Mucosa of rectum (tissue), 2 donors: ENCODE measurements around the gene EDN3.
A peak's percentile ranks its signal among the peaks of the same experiment; 100 is the strongest.
"Not testable (repeated sequence)": the region's sequence is repeated elsewhere in the genome, so short reads cannot be mapped to it uniquely, and the experiment has no call there.

Experiments used
- H3K27ac ChIP-seq, 2 donors: one replicate each; pipeline ENCODE4 v1.7.0; 2013; ENCODE audit warnings: inconsistent platforms in 2 of 2, low read depth in 2 of 2, low read length in 2 of 2
- H3K27me3 ChIP-seq, 2 donors: one replicate each; pipeline ENCODE4 v1.7.0; 2013; ENCODE audit warnings: low read length in 2 of 2; ENCODE audit not compliant: control insufficient read depth in 2 of 2, insufficient read depth in 2 of 2
- H3K36me3 ChIP-seq, 2 donors: one replicate each; pipeline ENCODE4 v1.7.0; 2013; ENCODE audit warnings: low read length in 2 of 2; ENCODE audit not compliant: control insufficient read depth in 2 of 2, insufficient read depth in 2 of 2
- H3K4me1 ChIP-seq, 2 donors: one replicate each; pipeline ENCODE4 v1.7.0; 2013; ENCODE audit warnings: low read length in 2 of 2, mild to moderate bottlenecking in 1 of 2; ENCODE audit not compliant: control insufficient read depth in 2 of 2, insufficient read depth in 2 of 2
- H3K4me3 ChIP-seq, 2 donors: one replicate each; pipeline ENCODE4 v1.7.0; 2013; ENCODE audit warnings: low read length in 2 of 2
- H3K9ac ChIP-seq, 2 donors: one replicate each; pipeline ENCODE4 v1.7.0; 2013; ENCODE audit warnings: low read length in 2 of 2, low read depth in 1 of 2, mild to moderate bottlenecking in 1 of 2
- H3K9me3 ChIP-seq, 2 donors: one replicate each; pipeline ENCODE4 v1.7.0; 2013; ENCODE audit warnings: low read length in 2 of 2; ENCODE audit not compliant: control insufficient read depth in 2 of 2
- donor health status: healthy.
- donor health status: Normal muscosa, but diverticular disease.

Gene EDN3

DNA sequence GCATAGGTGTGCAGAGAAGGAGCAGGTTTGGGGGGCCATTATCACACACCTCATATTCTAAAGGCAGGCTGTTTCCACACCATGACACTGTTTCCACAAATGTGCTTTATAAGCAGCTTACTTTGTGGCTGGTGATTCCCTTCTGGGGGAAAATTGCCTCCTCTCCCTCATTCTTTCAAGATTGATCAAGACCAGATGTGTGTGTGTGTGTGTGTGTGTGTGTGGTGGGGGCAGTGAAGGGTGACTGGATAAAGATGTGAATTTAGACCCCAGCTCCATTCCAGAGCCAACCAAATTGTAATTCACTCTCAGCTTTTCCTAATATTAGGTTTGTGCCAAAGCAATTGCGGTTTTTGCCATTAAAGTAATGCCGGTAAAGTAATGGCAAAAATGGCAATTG is 45.6 kb downstream of the EDN3 start:
- Histone ChIP-seq H3K9ac (no peak overlapping the region), H3K27ac (no peak overlapping the region), H3K27me3 (no peaks in the 10 kb centered on the region), H3K36me3 (no peaks in the 10 kb centered on the region), H3K4me3 (no peak overlapping the region), H3K4me1 (peaks cover 13 to 15% of the 10 kb centered on the region in 2 donors), H3K9me3 (no peaks in the 10 kb centered on the region)

DNA sequence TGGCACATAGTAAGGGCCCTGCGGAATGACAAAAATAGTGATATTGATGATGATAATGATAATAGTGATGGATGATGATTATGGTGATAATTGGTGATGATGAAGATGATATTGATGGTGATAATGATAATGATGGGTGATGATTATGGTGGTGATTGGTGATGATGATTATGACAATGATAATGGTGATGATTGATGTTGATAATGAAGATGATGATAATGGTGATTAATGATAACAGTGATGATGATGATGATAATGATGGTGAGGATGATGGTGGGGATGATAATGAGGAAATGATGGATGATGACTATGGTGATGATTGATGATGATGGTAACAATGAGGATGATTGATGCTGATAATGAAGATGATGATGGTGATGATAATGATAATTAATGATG is 48.9 kb downstream of the EDN3 start:
- H3K4me1 ChIP-seq, result no peaks in the 10 kb centered on the region
- no peak overlapping the region for H3K4me3 ChIP-seq
- H3K27me3 ChIP-seq, result no peaks in the 10 kb centered on the region
- no peak overlapping the region for H3K27ac ChIP-seq
- H3K9me3 ChIP-seq, result no peaks in the 10 kb centered on the region
- H3K36me3 ChIP-seq, result no peaks in the 10 kb centered on the region
- no peak overlapping the region for H3K9ac ChIP-seq

DNA sequence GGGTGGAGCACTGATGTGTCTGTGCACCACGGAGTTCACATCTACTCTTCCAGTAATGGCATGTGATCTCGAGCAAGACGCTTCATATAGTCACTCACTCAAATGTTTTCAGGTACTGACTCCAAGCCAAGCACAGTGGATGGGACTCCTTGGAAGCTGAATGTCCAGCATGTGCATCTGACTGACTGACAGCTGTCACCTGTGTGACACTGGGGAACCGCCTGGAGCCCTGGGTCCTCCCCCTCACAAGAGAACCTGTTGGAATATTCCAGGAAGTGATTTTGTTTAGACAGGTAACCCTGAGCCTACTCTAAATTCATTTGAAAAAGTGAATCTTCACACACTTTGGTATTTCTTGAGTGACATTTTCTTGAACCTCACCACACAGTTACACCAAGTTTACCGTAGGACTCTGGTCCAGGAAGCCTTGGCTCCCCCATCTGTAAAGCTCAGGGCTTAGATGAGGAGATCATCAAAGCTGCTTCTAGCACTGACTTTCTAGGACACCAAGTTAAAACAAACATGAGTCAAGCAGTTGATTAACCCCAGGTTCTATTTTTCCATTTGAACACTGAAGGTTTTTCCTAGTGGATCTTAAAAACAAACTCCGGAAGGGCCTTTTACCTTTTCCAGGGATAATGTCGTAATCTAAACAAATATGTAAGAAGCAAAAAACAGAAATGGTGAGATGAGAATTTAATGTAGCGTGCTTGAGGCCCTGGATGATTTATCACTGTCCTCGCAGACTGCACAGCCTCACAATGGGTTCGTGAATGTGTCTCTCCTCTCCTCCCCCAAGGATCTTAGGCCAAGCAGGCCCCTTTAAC is 50.1 kb downstream of the EDN3 start:
- Histone ChIP-seq H3K9ac (no peak overlapping the region), H3K36me3 (no peaks in the 10 kb centered on the region), H3K4me1 (no peaks in the 10 kb centered on the region), H3K27me3 (no peaks in the 10 kb centered on the region), H3K4me3 (no peak overlapping the region), H3K9me3 (no peaks in the 10 kb centered on the region), H3K27ac (peak overlapping the region in 1 of 2 donors; percentile 19)

DNA sequence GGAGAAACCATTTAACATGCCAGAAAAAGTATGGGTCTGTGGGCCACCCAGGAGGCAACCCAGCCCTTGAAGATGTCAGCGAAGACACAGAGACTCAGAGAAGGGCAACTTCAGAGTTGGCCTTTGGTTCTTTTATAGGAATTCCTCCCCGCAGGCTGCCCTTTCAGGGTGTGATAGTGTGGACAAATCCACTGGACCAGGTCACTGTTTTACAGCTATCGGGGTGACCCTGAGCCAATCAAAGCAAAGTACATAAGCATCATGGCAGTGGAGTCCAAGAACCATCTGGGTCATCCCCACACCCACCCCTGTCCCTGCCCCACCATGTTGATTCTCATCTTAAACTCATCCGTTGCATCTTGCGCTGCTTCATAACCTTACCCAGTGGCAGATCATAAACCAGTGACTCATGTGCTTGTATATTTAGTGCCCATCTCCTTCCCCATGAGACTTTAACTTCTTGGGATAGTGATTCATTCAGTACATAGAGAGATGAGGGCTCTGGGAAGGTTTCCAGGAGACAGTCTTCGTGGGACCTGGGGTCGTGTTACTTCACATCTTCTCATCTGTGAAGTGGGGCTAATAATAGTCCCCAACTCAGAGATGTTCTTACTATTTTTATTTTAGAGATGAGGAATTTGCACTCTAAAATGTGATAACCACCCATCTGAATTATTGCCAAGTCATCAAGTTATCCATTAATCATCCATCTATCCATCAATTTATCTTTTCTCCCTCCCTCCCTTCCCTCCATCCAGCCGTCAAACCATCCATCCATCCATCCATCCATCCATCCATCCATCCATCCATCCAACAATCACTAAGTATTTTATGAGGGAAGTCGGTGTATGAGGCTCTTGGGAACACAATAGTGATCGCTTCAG is 51.0 kb downstream of the EDN3 start:
- Histone ChIP-seq H3K9me3 (no peaks in the 10 kb centered on the region), H3K4me1 (no peaks in the 10 kb centered on the region), H3K9ac (no peak overlapping the region), H3K4me3 (no peak overlapping the region), H3K27ac (peak overlapping the region; percentile 15 to 19), H3K36me3 (no peaks in the 10 kb centered on the region), H3K27me3 (no peaks in the 10 kb centered on the region)

DNA sequence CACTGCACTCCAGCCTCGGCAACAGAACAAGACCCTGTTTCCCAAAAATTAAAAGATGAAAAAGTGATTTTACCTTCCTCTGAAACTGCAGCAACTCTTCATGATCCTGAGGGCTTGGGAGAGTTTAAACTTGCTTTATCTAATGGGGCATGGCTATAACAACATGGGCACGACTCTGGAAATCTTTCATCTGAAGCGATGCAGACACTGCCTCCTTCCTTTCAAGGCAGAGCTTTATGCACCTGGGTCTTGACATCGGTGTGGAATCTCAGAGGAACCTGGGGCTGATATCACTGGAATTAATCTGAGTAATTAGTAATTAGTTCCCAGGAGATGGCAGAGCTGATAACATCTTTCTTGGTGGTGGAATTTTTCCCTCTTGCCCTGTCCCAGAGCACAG is 52.1 kb downstream of the EDN3 start:
- H3K9ac ChIP-seq, result no peak overlapping the region
- H3K4me3 ChIP-seq, result no peak overlapping the region
- no peak overlapping the region for H3K27ac ChIP-seq
- H3K36me3 ChIP-seq, result no peaks in the 10 kb centered on the region
- H3K9me3 ChIP-seq, result no peaks in the 10 kb centered on the region
- H3K4me1 ChIP-seq, result no peaks in the 10 kb centered on the region
- H3K27me3 ChIP-seq, result no peaks in the 10 kb centered on the region

DNA sequence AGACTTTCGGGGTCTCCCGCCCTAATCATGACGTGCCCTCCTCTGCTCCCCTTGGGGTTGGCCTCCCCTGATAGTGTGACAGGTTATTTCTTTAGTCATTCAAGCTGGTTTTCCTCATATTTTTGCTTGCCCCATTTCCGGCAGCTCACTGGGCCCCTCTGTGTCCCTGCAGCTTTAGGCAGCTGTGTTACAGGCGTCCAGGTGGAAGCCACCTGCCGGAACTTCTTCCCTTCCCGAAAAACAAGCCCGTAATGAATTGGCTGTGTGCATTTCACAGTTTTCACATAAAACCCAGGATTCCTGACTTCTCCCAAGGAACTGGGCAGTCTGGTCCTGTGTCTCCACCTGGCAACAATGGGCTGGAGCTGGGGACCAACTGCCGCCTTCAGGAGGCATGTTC is 52.6 kb downstream of the EDN3 start:
- no peaks in the 10 kb centered on the region for H3K36me3 ChIP-seq
- H3K4me3 ChIP-seq, result no peak overlapping the region
- no peak overlapping the region for H3K9ac ChIP-seq
- H3K9me3 ChIP-seq, result no peaks in the 10 kb centered on the region
- H3K27me3 ChIP-seq, result no peaks in the 10 kb centered on the region
- no peak overlapping the region for H3K27ac ChIP-seq
- no peaks in the 10 kb centered on the region for H3K4me1 ChIP-seq

DNA sequence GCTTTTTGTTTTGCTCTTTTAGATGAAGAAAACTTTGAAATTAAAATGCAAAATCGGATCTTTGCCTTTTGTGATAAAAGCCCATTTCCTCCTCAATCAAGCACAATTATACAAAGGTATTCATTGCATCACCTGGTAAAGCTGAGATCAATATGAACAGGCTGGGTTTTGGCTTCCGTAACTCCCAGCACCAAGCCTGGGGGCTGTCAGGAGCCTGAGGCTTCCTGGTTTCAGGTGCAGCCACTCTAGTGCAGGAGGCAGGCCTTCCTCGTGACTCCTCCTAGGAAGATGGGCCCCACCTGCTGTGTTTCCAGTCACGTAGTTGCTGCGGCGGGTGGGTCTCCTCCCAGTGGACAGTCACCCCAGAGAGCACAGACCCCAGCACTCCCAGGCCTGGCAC is 54.0 kb downstream of the EDN3 start:
- no peaks in the 10 kb centered on the region for H3K27me3 ChIP-seq
- H3K4me1 ChIP-seq, result no peaks in the 10 kb centered on the region

DNA sequence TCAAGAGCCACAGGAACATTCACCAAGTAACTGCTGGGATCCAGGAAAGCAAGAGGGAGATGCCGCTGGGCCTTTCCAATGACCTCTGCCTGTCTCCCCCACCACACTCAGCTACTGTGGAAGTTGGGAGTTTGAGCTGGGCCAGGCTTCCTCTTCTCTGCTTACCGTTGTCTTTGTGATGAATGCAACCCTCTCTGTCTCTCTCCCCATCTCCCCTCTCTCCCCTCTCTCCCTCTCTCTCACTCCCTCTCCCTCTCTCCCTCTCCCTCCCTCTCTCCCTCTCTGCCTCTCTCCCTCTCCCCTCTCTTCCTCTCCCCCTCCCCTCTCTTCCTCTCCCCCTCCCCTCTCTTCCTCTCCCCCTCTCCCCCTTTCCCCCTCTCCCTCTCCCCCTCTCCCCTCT is 54.8 kb downstream of the EDN3 start:
- H3K27me3 ChIP-seq, result no peaks in the 10 kb centered on the region
- no peaks in the 10 kb centered on the region for H3K4me1 ChIP-seq
- no peaks in the 10 kb centered on the region for H3K9me3 ChIP-seq
- no peak overlapping the region for H3K27ac ChIP-seq
- H3K4me3 ChIP-seq, result no peak overlapping the region
- H3K36me3 ChIP-seq, result no peaks in the 10 kb centered on the region
- no peak overlapping the region for H3K9ac ChIP-seq

More for the DNA sequence above, 54.0 kb downstream of the EDN3 start:
- H3K4me3 ChIP-seq, result no peak overlapping the region
- H3K9me3 ChIP-seq, result no peaks in the 10 kb centered on the region
- H3K27ac ChIP-seq, result no peak overlapping the region
- H3K9ac ChIP-seq, result no peak overlapping the region
- H3K36me3 ChIP-seq, result no peaks in the 10 kb centered on the region

DNA sequence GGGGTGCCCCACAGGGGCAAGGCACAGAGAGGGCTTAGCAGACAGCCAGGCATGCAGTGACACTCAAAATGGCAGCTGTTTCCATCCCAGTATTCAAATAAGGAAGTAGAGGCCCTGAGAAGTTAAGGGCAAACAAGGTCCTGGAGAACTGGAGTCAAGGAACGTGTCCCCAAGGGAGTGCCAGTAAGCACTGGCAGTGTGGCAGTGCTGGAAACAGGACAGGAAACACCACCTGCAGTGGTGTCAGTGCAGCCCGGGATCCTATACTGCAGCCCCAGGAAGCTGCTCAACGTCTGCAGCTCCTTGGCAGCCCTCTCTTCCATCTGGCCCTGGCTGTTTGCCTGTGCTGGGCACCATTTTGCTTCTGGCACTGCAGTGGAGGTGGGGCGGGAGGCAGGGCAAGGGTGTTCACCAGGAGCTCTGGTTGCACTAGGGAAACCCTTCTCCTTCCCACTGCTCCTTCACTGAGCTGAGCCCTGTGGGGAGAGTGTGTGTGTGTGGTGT is 56.3 kb downstream of the EDN3 start:
- Histone ChIP-seq H3K9ac (no peak overlapping the region), H3K36me3 (no peaks in the 10 kb centered on the region), H3K9me3 (no peaks in the 10 kb centered on the region), H3K27ac (no peak overlapping the region), H3K4me1 (no peaks in the 10 kb centered on the region), H3K27me3 (no peaks in the 10 kb centered on the region), H3K4me3 (no peak overlapping the region)

DNA sequence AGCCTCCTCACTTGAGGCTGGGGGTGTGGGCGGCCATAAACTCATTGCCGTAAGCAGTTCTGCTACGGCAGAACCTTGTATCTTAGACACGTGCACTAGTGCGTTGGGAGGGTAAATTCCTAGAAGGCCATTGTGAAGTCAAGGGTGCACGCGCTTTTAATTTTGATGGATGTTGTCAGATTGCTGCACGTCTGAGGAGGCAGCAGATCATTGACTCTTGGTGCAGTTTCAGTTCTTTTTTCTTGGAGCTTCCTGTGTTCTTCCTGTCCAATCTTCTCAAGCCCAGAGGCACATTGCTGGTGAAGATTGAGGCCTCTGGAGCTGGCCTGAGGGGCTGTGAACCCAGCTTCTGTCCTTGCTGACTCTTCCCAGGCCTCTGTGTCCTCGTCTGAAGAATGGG is 58.4 kb downstream of the EDN3 start:
- not testable (repeated sequence) for H3K27me3 ChIP-seq, H3K36me3 ChIP-seq, H3K4me1 ChIP-seq, H3K9ac ChIP-seq, H3K9me3 ChIP-seq, H3K27ac ChIP-seq, H3K4me3 ChIP-seq
